PC-9 (cell line): ENCODE results near the gene CMTM7. TPM values are rescaled to one million over a fixed set of nuclear protein-coding genes. Genes with fewer than 3 reads are reported as not detected.

Experiments
- BruUV-seq: library from RNA; stranded (reverse); fragments of 400-500 nt; replicated peaks from 2 replicates; lab custom pipeline; 2021; lab: Mats Ljungman, UMichigan
- CTCF ChIA-PET: fragments of 300-600 bp; sonication (Branson Sonifier 250); formaldehyde crosslinking; loops from one replicate; lab custom pipeline; 2022; ENCODE audit warnings: antibody characterized with exemption; lab: Charles Lee
- POLR2A ChIA-PET: fragments of 300-600 bp; sonication (Branson Sonifier 250); formaldehyde crosslinking; loops from one replicate; lab custom pipeline; 2022; ENCODE audit warnings: antibody characterized with exemption; ENCODE audit not compliant: unreplicated experiment; lab: Charles Lee
- DNase-seq, 2 experiments: peaks; one replicate each; pipeline versions ENCODE4 v3.0.0 to v3.0.0-alpha.2; 2015 to 2022; ENCODE audit warnings: mixed read lengths in 1 of 2
- H2AFZ ChIP-seq: fragments of 200-600 bp; sonication (generic); 2 replicates; pipeline ENCODE4 v1.8.1; 2017; ENCODE audit warnings: antibody characterized with exemption
- H3F3A ChIP-seq: fragments of 200-600 bp; sonication (generic); 2 replicates; pipeline ENCODE4 v1.8.1; 2017; ENCODE audit warnings: antibody characterized with exemption, mild to moderate bottlenecking, low read depth; ENCODE audit not compliant: insufficient read depth
- H3K27ac ChIP-seq: fragments of 200-600 bp; sonication (generic); 2 replicates; pipeline ENCODE4 v1.6.1; 2016; ENCODE audit warnings: mixed run types
- H3K27me3 ChIP-seq: fragments of 200-600 bp; sonication (generic); 2 replicates; pipeline ENCODE4 v1.6.1; 2016; ENCODE audit warnings: low read depth, mixed run types; ENCODE audit not compliant: insufficient read depth
- H3K36me3 ChIP-seq: fragments of 200-600 bp; sonication (generic); 2 replicates; pipeline ENCODE4 v1.6.1; 2016; ENCODE audit warnings: low read depth, mixed run types
- H3K4me1 ChIP-seq: fragments of 200-600 bp; sonication (generic); replicated peaks from 2 replicates; pipeline ENCODE4 v1.6.1; 2016; ENCODE audit warnings: mixed run types; ENCODE audit not compliant: insufficient read depth
- H3K4me2 ChIP-seq: fragments of 200-600 bp; sonication (generic); 2 replicates; pipeline ENCODE4 v1.6.1; 2017; ENCODE audit warnings: mixed run types
- H3K4me3 ChIP-seq: fragments of 200-600 bp; sonication (generic); 2 replicates; pipeline ENCODE4 v1.6.1; 2016; ENCODE audit warnings: mixed run types
- H3K79me2 ChIP-seq: fragments of 200-600 bp; sonication (generic); 2 replicates; pipeline ENCODE4 v1.6.1; 2017; ENCODE audit warnings: low read depth, mixed run types
- H3K9me2 ChIP-seq: fragments of 200-600 bp; sonication (generic); 2 replicates; pipeline ENCODE4 v1.8.1; 2017; ENCODE audit warnings: mild to moderate bottlenecking; ENCODE audit not compliant: insufficient read depth
- H3K9me3 ChIP-seq: fragments of 200-600 bp; sonication (generic); 2 replicates; pipeline ENCODE4 v1.8.1; 2016; ENCODE audit warnings: low read depth; ENCODE audit not compliant: insufficient read depth
- H4K20me1 ChIP-seq: fragments of 200-600 bp; sonication (generic); 2 replicates; pipeline ENCODE4 v1.8.1; 2017; ENCODE audit not compliant: insufficient read depth
- CTCF ChIP-seq: fragments of 200-600 bp; sonication (generic); conservative IDR thresholded peaks from 2 replicates; pipeline ENCODE4 v1.6.1; 2017; ENCODE audit warnings: mixed run types, antibody characterized with exemption, mild to moderate bottlenecking, moderate library complexity
- EZH2 ChIP-seq: fragments of 200-600 bp; sonication (generic); IDR thresholded peaks from 2 replicates; pipeline ENCODE4 v1.8.0; 2017; ENCODE audit warnings: antibody characterized with exemption, low read depth
- intact Hi-C: fragments of 100-400 bp; cut with micrococcal nuclease; formaldehyde crosslinking; loops from one replicate; pipeline ENCODE4 v1.10.0; 2022; ENCODE audit not compliant: unreplicated experiment
- total RNA-seq: library from RNA; stranded (reverse); gene quantifications from 2 replicates; pipeline ENCODE4 v1.2.3, GENCODE V29; 2021

The CMTM7 gene
- total RNA-seq, 1 experiment from 2014 or later, result 37.1 TPM

GRCh38 chr3:32373844-32374243 is 17.8 kb upstream of the CMTM7 start:
- ChIA-PET POLR2A (interaction anchor here (0.6 kb wide), 1 partner anchor 58 kb away, joined by 3 read pairs; no protein-coding TSS in a partner anchor), CTCF (interaction anchor here (0.7 to 1.5 kb wide), 2 partner anchors 34 to 94 kb away, joined by 6 to 7 read pairs; no protein-coding TSS in a partner anchor)
- H3K27me3 ChIP-seq, result no peaks in the 10 kb centered on the region
- no TSS peak for BruUV-seq
- TF ChIP-seq EZH2 (no peak), CTCF (no peak)
- H3K4me2 ChIP-seq, result no peak overlapping the region
- H4K20me1 ChIP-seq, result no peaks in the 10 kb centered on the region
- H3K79me2 ChIP-seq, result no peaks in the 10 kb centered on the region
- H3K27ac ChIP-seq, result no peak overlapping the region
- intact Hi-C loops, result loop anchor here (2.0 to 10.0 kb wide), 2 partner anchors 95 to 291 kb away; no protein-coding TSS in a partner anchor
- H3K4me3 ChIP-seq, result no peak overlapping the region
- no peaks in the 10 kb centered on the region for H3K9me2 ChIP-seq
- no peak for DNase-seq
- H3K4me1 ChIP-seq, result no peaks in the 10 kb centered on the region
- H3K9me3 ChIP-seq, result no peaks in the 10 kb centered on the region
- H3F3A ChIP-seq, result no peaks in the 10 kb centered on the region
- no peaks in the 10 kb centered on the region for H3K36me3 ChIP-seq
- no peak overlapping the region for H2AFZ ChIP-seq

GRCh38 chr3:32374788-32375595 is 16.7 kb upstream of the CMTM7 start:
- Histone ChIP-seq H4K20me1 (no peaks in the 10 kb centered on the region), H3K9me3 (no peaks in the 10 kb centered on the region), H2AFZ (no peak overlapping the region), H3K27me3 (no peaks in the 10 kb centered on the region), H3F3A (no peaks in the 10 kb centered on the region), H3K4me3 (no peak overlapping the region), H3K9me2 (no peaks in the 10 kb centered on the region), H3K79me2 (no peaks in the 10 kb centered on the region), H3K4me2 (no peak overlapping the region), H3K36me3 (no peaks in the 10 kb centered on the region), H3K4me1 (no peaks in the 10 kb centered on the region), H3K27ac (no peak overlapping the region)
- ChIA-PET CTCF (interaction anchor here (0.6 to 1.5 kb wide), 6 partner anchors 19 to 463 kb away, joined by 3 to 9 read pairs (median 6); no protein-coding TSS in a partner anchor), POLR2A (interaction anchor here (0.6 kb wide), 1 partner anchor 107 kb away, joined by 7 read pairs; no protein-coding TSS in a partner anchor)
- peak; percentile 67 for TF ChIP-seq CTCF
- no peak for TF ChIP-seq EZH2
- no TSS peak for BruUV-seq
- intact Hi-C loops, result loop anchor here (1.0 to 10.0 kb wide), 3 partner anchors 94 to 290 kb away; no protein-coding TSS in a partner anchor
- DNase-seq, result peak in 1 of 2 experiments; percentile 44

GRCh38 chr3:32375596-32375930 is 16.1 kb upstream of the CMTM7 start:
- Histone ChIP-seq H3K36me3 (no peaks in the 10 kb centered on the region), H3K9me2 (no peaks in the 10 kb centered on the region), H3K4me1 (no peaks in the 10 kb centered on the region), H3K4me3 (no peak overlapping the region), H3K4me2 (no peak overlapping the region), H4K20me1 (no peaks in the 10 kb centered on the region), H2AFZ (no peak overlapping the region), H3K27me3 (no peaks in the 10 kb centered on the region), H3K27ac (no peak overlapping the region), H3K79me2 (no peaks in the 10 kb centered on the region), H3K9me3 (no peaks in the 10 kb centered on the region), H3F3A (no peaks in the 10 kb centered on the region)
- intact Hi-C loops, result loop anchor here (1.0 to 10.0 kb wide), 3 partner anchors 93 to 289 kb away; no protein-coding TSS in a partner anchor
- ChIA-PET POLR2A (no interaction called here), CTCF (interaction anchor here (0.6 to 1.5 kb wide), 3 partner anchors 92 to 463 kb away, joined by 3 to 7 read pairs (median 3); no protein-coding TSS in a partner anchor)
- TF ChIP-seq CTCF (no peak), EZH2 (no peak)
- no peak for DNase-seq
- BruUV-seq, result no TSS peak
